Upper lobe of right lung (tissue), 1 donor: Measurements from ENCODE around the gene ZBTB17. TPM values are rescaled to one million over a fixed set of nuclear protein-coding genes. Genes with fewer than 3 reads are reported as not detected.
A peak's percentile ranks its signal among the peaks of the same experiment; 100 is the strongest.

Source experiments
- ATAC-seq: fragments of 200-7000 bp; cut with Tn5 transposase; one replicate; pipeline ENCODE4 v1.9.1; 2020; ENCODE audit warnings: mild to moderate bottlenecking, moderate library complexity
- DNase-seq: peaks from one replicate; pipeline ENCODE4 v3.0.0-alpha.2; 2020
- H3K27ac ChIP-seq: fragments of 200-600 bp; one replicate; pipeline ENCODE4 v1.8.0; 2022
- H3K27me3 ChIP-seq: fragments of 200-600 bp; one replicate; pipeline ENCODE4 v1.8.0; 2022; ENCODE audit warnings: mild to moderate bottlenecking
- H3K36me3 ChIP-seq: fragments of 200-600 bp; one replicate; pipeline ENCODE4 v1.8.0; 2022
- H3K4me1 ChIP-seq: fragments of 200-600 bp; one replicate; pipeline ENCODE4 v1.8.0; 2022
- H3K4me3 ChIP-seq: fragments of 200-600 bp; one replicate; pipeline ENCODE4 v1.8.0; 2022; ENCODE audit warnings: mild to moderate bottlenecking
- H3K9me3 ChIP-seq: fragments of 200-600 bp; one replicate; pipeline ENCODE4 v1.8.0; 2022
- intact Hi-C: fragments of 100-400 bp; cut with DNase I; formaldehyde crosslinking; loops from one replicate; pipeline ENCODE4 v1.11.0; 2022
- total RNA-seq: library from RNA; stranded (reverse); fragmentation: NEBNext Ultra II Directional; extraction: Animal tissue kit (Norgen Biotek cat#: 25700); gene quantifications from one replicate; pipeline ENCODE4 v1.2.1, GENCODE V29; 2021
- TF ChIP-seq, protein P1 (sequence below): fragments of 200-600 bp; IDR thresholded peaks from one replicate; pipeline ENCODE4 v1.8.0; 2022; ENCODE audit warnings: antibody characterized with exemption
- donor health status: DM: no; HTN: yes; CAD: no; lungs with severe emphysema.

The ZBTB17 gene
- total RNA-seq, 1 donor from 2014 or later, result 42.3 TPM

DNA sequence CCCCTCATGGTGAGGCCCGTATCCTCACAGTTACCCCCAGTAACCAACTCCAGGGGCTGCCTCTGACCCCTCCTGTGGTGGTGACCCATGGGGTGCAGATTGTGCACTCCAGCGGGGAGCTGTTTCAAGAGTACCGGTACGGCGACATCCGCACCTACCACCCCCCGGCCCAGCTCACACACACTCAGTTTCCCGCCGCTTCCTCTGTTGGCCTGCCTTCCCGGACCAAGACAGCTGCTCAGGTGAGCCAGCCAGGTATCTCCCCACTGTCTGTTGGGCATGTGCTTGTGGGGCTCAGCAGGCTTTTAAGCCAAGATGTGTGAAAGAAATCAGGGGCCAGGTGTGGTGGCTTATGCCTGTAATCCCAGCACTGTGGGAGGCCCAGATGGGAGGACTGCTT lies 39.9 kb downstream of the ZBTB17 start:
- DNase-seq (peak; percentile 40), ATAC-seq (no peak)
- Histone ChIP-seq H3K27ac (no peak overlapping the region), H3K4me3 (no peak overlapping the region), H3K4me1 (peaks cover 14% of the 10 kb centered on the region), H3K27me3 (no peaks in the 10 kb centered on the region), H3K36me3 (peaks cover 98% of the 10 kb centered on the region), H3K9me3 (no peaks in the 10 kb centered on the region)
- TF ChIP-seq, protein P1, sequence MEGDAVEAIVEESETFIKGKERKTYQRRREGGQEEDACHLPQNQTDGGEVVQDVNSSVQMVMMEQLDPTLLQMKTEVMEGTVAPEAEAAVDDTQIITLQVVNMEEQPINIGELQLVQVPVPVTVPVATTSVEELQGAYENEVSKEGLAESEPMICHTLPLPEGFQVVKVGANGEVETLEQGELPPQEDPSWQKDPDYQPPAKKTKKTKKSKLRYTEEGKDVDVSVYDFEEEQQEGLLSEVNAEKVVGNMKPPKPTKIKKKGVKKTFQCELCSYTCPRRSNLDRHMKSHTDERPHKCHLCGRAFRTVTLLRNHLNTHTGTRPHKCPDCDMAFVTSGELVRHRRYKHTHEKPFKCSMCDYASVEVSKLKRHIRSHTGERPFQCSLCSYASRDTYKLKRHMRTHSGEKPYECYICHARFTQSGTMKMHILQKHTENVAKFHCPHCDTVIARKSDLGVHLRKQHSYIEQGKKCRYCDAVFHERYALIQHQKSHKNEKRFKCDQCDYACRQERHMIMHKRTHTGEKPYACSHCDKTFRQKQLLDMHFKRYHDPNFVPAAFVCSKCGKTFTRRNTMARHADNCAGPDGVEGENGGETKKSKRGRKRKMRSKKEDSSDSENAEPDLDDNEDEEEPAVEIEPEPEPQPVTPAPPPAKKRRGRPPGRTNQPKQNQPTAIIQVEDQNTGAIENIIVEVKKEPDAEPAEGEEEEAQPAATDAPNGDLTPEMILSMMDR, result no peak
- intact Hi-C loops, result no loop called here

DNA sequence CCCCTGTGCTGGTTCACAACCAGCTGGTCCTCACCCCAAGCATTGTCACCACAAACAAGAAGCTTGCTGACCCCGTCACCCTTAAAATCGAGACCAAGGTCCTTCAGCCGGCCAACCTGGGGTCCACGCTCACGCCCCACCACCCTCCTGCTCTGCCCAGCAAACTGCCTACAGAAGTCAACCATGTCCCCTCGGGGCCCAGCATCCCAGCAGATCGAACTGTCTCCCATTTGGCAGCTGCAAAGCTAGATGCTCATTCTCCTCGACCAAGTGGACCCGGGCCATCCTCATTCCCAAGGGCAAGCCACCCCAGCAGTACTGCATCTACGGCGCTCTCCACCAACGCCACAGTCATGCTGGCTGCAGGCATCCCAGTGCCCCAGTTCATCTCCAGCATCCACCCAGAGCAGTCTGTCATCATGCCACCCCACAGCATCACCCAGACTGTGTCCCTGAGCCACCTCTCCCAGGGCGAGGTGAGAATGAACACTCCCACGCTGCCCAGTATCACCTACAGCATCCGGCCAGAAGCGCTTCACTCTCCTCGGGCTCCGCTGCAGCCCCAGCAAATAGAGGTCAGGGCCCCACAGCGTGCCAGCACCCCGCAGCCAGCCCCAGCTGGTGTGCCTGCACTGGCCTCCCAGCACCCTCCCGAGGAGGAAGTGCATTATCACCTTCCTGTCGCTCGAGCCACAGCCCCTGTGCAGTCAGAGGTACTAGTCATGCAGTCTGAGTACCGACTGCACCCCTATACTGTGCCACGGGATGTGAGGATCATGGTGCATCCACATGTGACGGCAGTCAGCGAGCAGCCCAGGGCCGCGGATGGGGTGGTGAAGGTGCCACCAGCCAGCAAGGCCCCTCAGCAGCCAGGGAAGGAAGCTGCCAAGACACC lies 40.6 kb downstream of the ZBTB17 start:
- Histone ChIP-seq H3K27ac (no peak overlapping the region), H3K4me3 (no peak overlapping the region), H3K27me3 (no peaks in the 10 kb centered on the region), H3K4me1 (peaks cover 14% of the 10 kb centered on the region), H3K36me3 (peaks cover 98% of the 10 kb centered on the region), H3K9me3 (no peaks in the 10 kb centered on the region)
- TF ChIP-seq, protein P1, result no peak
- ATAC-seq (peak; percentile 2), DNase-seq (peak; percentile 43)
- intact Hi-C loops, result no loop called here

DNA sequence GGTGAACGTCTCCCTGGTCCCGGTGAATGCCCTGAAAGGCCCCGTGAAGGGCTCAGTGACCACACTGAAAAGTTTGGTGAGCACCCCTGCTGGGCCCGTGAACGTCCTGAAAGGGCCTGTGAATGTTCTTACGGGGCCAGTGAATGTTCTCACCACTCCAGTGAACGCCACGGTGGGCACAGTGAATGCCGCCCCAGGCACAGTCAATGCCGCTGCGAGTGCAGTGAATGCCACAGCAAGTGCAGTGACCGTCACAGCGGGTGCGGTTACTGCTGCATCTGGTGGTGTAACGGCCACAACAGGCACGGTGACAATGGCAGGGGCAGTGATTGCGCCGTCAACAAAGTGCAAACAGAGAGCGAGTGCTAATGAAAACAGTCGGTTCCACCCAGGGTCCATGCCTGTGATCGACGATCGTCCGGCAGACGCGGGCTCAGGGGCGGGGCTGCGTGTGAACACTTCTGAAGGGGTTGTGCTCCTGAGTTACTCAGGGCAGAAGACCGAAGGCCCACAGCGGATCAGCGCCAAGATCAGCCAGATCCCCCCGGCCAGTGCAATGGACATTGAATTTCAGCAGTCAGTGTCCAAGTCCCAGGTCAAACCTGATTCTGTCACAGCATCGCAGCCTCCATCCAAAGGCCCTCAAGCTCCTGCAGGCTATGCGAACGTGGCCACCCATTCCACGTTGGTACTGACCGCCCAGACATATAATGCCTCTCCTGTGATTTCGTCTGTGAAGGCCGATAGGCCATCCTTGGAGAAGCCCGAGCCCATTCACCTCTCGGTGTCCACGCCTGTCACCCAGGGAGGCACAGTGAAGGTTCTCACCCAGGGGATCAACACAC lies 41.5 kb downstream of the ZBTB17 start:
- peak; percentile 58 for DNase-seq

DNA sequence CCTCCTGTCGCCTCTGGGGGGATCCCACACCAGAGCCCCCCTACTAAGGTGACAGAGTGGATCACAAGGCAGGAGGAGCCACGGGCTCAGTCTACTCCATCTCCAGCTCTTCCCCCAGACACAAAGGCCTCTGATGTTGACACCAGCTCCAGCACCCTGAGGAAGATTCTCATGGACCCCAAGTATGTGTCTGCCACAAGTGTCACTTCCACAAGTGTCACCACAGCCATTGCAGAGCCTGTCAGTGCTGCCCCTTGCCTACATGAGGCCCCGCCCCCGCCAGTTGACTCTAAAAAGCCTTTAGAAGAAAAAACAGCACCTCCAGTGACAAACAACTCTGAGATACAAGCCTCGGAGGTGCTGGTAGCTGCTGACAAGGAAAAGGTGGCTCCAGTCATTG lies 42.2 kb downstream of the ZBTB17 start:
- peaks cover 98% of the 10 kb centered on the region for H3K36me3 ChIP-seq
- TF ChIP-seq, protein P1, result no peak
- ATAC-seq (no peak), DNase-seq (peak; percentile 43)
- H3K27ac ChIP-seq, result no peak overlapping the region
- H3K9me3 ChIP-seq, result no peaks in the 10 kb centered on the region
- H3K4me1 ChIP-seq, result peaks cover 3% of the 10 kb centered on the region
- intact Hi-C loops, result no loop called here
- no peaks in the 10 kb centered on the region for H3K27me3 ChIP-seq
- no peak overlapping the region for H3K4me3 ChIP-seq

More for the DNA sequence above, 41.5 kb downstream of the ZBTB17 start:
- Histone ChIP-seq H3K36me3 (peaks cover 98% of the 10 kb centered on the region), H3K27me3 (no peaks in the 10 kb centered on the region), H3K4me3 (no peak overlapping the region), H3K27ac (no peak overlapping the region), H3K9me3 (no peaks in the 10 kb centered on the region), H3K4me1 (peaks cover 9% of the 10 kb centered on the region)
- intact Hi-C loops, result no loop called here
- TF ChIP-seq, protein P1, result no peak
- ATAC-seq, result no peak

DNA sequence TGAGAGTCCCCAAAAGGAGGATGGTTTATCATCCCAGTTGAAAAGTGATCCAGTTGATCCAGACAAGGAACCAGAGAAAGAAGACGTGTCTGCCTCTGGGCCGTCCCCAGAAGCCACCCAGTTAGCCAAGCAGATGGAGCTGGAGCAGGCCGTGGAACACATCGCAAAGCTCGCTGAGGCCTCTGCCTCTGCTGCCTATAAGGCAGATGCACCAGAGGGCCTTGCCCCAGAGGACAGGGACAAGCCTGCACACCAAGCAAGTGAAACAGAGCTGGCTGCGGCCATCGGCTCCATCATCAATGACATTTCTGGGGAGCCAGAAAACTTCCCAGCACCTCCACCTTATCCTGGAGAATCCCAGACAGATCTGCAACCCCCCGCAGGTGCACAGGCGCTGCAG lies 43.3 kb downstream of the ZBTB17 start:
- DNase-seq (peak; percentile 44), ATAC-seq (no peak)
- H3K9me3 ChIP-seq, result no peaks in the 10 kb centered on the region
- no peak overlapping the region for H3K27ac ChIP-seq
- peaks cover 3% of the 10 kb centered on the region for H3K4me1 ChIP-seq
- intact Hi-C loops, result no loop called here
- TF ChIP-seq, protein P1, result no peak
- no peaks in the 10 kb centered on the region for H3K27me3 ChIP-seq
- no peak overlapping the region for H3K4me3 ChIP-seq
- peaks cover 98% of the 10 kb centered on the region for H3K36me3 ChIP-seq
